AG08396 (cell line): Measurements from ENCODE around the gene SLC6A3.

Experiments
- DNase-seq: peaks from one replicate; pipeline ENCODE4 v3.0.0; 2012; ENCODE audit warnings: low spot score, mixed read lengths

Gene SLC6A3

DNA sequence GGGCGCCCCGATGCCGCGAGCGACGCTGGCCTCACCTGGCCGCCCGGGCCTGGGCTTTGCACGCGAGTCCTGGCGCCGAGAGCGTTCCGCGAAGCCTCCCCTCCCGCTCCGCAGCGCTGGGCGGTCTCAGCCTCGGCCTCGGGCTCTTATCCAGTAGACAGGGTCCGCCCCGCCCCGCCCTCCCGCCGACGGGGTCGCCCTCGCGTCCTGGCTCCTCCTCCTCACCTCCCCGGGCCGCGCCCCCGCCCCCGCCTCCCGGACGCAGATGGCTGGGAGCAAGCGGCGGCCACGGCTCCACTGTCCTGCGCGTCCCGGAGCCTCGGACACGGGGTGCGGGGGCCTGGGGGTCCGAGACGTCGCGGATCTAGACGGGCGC, at the start of gene SLC6A3:
Gene SLC6A3, minus strand, starts transcription at position 128 of the 376 bp plus-strand sequence. CDS start 2,243 bp downstream, outside the sequence.
- no peak for DNase-seq

DNA sequence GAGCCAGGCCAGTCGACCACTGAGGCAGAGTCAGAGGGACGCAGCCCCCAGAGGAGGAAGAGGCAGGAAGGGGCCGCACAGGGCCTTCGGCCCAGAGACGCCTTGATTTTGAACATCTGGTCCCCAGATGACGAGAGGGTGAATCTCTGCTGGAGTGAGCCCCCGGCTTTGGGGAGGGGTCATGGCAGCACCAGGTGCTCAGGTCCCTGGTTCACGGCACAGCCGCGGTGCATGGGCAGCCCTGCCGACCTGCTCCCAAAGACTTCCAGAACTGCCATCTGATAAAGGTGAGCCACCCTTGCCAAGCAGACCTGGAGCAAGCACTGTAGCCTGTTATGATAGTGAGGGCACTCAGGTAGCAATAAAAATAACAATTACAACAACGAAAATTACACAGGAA, 48.7 kb upstream of the SLC6A3 start:
- DNase-seq: no peak

DNA sequence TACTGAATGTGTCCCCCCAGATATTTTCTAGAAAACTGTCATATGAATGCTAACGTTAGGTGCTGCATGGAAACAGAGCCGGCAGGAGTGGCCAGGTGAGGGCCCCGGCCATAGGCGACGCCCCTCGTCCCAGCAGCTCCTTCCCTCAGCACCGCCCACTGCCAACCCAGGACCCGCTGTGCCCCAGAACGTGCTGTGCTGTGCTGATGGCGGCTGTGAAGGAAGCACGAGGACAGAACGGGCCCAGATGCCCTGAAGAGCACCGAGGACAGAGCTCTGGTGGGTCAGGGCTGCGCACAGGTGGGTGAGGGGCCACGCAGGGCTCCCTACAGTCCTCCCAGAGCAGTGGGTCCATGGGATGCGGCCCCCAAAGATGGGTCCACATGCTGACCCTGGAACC, 48.2 kb upstream of the SLC6A3 start:
- DNase-seq: no peak

DNA sequence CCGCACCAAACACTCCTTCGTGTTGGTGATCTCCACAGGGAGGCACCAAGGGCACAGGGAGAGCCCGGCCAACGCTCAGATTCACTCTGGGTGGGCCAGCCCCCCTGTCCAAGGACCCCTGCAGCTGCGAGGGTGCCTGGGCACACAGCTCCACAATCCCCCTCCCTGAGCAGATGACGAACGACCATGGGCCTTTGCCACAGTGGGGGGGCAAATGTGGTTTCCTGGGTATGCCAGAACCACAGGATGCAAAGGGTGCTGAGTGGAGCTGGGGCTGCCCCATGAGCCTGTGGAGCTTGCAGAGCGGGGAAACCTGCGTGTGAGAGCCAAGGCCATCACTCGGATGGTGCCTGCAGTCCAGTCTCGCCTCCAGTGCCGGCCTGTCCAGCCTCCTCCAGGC, 47.5 kb upstream of the SLC6A3 start:
- no peak for DNase-seq

DNA sequence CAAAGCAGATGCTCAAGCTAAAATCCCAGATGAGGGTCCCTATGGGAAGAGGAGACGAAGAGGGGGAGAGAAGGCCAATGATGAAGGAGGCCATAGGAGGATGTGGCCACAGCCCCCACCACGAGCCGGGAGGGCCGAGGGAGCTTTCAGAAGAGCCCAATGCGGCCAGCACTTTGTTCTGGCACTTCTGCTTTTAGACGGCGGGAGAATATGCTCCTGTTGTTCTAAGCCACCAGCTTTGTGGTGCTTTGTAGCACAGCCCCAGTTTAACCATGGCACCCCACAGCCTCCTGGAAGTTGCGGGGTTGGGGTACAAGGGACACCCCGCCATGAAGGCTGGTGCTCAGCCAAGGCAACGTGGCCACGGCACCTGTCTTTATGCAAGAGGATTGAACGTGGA, 45.1 kb upstream of the SLC6A3 start:
- no peak for DNase-seq

DNA sequence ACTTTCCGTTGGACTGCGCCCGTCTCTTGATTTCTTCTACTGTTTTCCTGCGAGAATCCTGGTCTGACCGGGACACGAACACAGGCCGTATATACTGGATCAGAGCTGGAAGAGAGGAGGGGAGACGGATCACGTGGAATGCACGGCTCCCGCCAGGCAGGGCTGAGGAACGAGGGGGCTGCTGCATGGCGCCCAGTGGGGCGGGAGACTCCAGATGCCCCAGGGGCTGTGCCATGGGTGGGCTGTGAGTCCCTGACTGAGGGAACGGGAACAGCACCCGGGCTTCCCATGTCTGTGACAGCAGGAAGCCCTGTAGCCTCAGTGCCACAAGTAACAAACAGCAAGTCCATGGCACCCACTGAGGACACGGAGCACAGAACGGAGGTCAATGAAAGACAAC, 44.5 kb upstream of the SLC6A3 start:
- no peak for DNase-seq

DNA sequence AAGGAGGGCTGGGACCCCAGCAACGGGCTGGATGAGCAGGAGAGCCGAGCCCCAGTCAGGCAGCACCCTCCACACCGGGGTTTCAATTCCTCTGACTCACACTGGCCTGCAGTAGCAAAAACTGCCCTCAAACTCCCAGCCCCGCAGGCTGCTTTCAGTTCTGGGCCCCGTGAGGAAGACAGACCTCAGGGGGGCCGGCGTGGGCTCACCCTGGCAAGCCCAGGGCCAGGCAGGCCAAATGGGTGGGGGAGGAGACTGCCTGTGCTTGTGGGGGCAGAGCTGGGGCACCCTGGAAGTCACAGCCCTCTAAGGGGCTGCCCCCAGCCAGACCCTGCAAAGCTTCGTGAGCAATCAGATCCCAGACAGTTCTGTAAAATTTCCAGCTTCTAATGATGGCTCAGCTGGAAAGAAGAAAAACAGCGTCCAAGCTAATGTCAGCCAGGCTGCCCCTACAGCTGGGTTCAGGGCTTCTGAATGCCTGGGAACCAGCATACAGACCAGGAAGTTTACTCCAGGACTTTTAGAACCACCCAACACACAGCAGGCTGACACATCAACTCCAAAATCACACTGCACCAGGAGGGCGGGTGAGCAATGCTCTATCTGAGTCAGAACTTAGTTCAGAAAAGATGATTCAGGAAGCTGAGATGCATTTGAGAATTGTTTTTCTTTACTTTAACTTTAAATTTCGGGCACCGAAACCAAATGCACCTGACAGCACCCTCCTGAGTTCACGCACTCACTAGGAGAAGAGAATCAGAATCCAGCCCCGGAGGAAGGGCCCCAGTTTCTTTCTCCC, 43.8 kb upstream of the SLC6A3 start:
- peak; percentile 93 for DNase-seq

DNA sequence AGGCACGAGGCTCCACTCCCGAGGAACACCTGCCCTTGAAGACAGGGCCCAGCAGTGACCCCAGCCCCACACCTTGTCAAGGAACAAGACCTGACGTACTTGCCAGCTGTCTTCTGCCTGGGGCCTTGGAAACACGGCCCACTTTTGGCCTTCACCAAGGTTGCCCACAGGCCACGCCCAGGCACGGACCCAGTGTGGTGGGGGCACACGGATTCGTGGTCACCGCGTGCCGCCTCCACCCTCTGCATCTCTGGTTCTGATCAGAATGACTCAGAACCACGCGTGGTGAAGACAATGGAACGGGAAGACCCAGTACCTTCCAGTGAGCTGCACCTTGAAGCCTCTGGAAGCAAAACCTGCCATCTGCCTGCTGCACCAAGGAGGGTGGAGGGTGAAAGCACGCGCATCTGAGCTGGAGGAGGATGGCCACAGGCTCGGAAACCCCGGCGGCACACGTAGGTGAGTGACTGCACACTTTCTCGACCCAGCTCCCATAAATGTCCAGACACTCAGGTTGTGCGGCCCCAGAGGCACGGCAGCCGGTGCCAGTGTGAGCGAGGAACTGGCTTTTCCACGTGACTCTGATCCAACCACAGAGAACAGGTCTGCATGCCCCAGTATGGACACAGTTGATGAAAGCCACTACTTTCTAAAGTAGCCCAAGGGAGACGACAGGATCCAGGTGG, 42.0 kb upstream of the SLC6A3 start:
- no peak for DNase-seq

DNA sequence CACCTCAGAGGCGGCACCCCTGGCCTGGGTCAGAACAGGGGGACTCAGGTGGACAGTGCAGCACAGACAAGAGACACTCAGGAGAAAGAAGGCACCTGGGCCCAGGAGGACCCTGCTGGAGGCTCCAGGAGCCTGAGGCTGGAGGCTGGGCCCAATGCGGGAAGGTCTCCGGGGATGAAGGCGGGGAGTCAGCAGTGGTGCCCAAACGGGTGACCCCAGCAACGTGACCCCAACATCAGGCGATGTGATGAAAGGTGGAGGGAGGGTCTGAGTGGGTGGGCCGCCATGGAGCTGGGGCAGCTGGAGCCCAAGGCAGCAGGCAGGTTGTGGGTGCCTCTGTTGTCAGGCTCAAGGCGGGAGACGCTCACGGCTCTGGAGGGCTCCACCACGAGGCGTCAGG, 41.0 kb upstream of the SLC6A3 start:
- no peak for DNase-seq

DNA sequence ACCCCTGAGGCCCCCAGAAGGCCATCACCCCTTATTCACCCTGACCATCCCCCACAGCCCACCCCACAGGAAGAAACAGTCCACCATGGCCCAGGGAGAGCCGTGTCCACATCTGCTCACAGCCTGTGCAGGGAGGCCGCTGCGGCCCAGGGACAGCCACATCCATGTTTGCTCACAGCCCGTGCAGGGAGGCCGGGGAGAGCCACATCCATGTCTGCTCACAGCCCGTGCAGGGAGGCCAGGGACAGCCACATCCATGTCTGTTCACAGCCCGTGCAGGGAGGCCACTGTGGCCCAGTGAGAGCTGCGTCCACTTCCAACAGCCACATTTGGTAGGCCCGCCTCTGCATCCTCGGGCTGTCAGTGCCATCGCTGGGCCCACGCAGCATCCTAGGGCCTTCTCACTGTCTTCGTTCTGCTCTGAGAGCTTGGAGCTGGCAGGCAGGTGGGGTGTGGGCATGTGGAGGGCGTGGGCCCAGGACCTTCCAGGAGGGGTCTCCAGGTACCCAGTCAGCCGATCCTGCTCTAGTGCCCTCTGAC, 40.4 kb upstream of the SLC6A3 start:
- DNase-seq: no peak

DNA sequence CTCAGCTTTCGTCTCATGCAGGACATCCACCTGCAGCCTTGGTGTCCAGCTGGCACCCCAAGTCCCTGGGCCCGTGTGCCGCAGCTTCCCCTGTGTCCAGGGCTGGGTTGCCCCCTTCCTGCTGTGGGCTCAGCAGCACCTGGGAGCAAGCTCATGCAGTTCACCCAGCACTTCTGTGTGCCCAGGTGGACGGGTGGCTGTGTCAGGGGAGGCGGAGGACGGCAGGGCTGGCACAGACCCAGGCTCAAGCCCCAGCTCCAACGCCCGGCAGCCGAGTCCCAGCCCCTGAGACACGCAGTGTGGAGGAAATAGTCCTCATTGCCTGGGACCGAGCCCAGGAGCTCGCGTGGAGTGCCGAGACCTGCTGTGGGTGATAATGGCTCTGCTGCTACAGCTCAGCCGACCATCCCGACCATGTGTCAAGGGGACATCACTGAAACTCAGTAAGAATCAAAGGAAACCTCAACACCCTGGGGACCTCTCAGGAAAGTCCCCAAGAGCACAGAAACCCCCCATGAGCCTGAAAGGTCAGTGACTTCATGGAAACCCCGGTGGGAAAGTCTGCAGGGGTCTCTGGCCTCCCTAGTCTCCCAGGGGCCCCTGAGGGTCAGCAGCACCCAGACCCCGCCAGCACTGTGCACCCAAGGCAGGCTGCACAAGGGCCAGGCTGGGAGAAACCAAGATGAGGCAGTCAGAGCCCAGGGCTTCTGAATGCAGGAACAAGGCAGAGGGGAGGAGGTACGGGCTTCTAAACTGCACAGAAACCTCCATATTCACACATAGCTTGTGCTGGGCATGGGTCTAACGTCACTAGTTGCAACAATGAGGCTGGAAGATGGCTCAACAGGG, 39.7 kb upstream of the SLC6A3 start:
- no peak for DNase-seq

DNA sequence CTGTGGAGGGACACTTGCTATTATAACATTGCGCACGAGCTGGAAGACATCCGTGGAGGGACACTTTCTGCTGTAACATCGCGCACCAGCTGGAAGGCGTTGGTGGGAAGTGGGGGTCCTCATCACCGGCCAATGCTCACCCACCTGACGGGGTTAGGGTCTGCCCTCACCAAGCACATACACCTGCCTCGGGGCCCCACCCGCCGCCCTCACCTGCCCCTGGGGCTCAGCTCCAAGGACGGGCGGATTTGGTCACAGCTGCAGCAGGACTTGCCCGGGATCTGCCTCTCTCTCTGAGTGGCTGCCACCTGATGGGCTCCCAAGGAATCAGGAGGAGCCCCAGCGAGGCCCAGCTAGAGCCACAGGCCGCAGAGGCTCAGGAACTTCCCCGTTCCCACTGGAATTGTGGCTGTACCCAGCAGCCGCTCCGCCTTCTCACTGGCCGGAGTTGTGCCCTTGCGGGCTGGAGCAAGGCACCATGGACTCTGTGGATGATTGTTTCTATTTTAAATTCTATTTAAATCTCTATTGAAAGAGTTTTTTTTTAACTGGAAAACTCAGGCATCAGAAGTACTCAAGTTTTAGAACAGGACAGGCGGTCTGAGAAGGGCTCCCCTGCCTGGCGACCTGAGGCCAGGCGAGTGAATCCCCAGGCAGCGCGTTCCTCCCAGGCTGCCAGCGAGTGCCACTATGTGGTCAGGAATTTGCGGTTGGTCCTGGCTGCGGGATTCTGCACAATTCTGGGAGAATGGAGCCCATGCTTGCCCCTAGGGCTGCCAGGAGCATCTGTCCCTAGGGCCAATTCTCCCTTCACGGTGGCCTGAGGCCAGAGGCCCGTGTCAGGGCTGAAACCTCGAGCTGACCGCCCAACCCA, 38.9 kb upstream of the SLC6A3 start:
- DNase-seq: no peak

DNA sequence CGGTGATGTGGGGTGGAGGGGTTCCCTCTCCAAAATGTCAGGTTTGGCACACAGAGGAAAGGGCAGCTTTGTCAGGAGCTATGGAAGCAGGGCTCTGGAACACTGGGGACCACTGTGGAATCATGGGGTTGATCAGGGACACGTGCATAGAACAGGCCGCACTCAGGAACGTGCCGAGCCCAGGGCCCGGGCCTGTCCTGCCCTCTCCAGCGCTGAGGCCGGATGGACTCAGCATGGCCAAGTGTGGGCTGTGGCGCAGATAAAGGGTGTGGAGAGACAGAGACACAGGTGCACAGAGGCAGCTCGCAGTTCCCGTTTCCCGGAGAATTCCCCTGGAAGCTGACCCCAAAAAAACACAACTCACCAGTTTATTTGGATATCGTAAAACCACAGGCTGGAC, 37.8 kb upstream of the SLC6A3 start:
- no peak for DNase-seq

DNA sequence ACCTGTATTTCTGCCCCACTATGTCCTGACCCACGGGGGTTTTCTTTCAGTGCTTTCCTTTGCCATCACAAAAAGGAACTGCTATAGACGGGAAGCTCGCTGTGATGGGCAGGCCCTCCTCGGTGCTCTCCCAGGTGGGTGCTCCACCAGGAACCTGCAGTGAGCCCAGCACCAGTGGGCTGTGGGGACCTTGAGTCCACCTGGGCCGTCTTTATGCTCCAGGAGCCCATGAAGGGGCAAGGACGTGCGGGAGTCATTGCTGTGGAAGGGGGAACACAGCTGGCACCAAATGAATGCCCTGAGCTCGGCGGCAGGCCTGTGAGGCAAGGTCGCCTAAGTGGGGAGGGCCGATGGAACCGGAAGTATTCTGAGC, 36.7 kb upstream of the SLC6A3 start:
- DNase-seq: no peak

DNA sequence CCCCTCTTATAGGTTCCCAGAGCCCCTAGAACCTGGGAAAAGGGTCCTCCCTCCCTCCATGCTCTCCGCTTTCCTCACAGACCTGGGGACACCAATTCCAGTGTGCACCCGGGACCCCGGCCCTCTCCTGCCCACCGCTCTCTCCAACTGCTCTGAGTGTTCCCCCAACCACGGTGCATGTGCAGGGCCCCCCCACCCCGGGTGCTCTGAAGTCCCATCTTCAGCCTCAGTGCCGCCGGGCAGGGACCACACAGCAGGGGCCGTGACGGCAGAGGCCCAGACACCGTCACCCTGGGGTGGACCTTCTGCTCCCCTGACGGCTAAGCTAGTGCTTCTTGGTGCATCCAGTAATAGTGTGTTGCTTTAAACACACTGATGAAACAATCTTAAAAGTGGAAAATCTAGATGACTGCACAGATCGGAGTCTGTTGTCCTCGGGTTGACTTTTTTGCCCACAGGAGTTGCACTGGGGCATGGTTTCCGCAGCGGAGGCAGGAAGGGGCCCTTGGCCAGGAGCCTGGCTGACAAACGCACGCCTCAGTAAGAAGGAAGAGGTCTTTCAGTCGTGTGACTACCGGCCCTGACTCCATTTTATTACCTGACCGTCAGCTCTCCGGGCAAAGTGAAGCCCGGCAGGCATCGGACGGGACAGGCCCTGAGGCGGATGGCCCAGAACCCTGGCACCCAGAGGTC, 36.2 kb upstream of the SLC6A3 start:
- no peak for DNase-seq

DNA sequence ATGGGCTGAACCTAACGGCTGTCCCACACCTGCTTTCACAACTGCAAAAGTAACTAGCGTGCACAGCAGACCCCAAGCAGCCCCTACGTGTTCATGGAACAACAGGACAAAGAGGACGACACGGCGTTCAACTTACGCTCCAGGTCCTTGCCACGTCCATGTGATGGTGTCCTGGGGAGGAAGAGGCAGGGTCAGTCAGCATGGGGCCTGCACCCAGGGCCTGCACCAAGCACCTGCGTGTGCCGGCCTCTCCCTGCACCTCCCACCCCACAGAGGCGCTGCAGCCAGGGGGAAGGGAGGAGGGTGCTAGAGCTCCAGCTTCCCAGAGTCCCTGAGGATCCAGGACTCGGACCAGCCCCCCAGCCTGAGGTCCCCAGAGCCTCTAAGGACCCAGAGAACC, 35.6 kb upstream of the SLC6A3 start:
- no peak for DNase-seq

DNA sequence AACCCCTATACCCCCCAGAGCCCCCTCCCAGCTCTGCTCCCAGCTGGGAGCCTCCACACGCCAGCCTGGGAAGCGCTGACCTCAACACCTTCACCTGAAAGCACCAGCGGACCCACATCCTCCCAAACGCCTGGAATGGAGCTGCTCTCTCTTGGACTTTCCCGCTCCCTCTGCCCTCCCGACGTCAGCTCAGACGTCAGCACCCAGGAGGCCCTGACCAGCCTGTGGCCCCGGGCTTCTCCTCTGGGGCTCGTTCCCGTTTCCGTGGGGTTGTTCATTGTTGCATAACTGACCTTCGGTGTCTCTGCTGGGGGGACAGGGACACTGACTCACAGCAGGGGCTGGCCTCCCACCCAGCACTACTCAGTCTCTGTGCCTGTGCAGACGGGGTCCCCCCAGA, 35.0 kb upstream of the SLC6A3 start:
- no peak for DNase-seq

DNA sequence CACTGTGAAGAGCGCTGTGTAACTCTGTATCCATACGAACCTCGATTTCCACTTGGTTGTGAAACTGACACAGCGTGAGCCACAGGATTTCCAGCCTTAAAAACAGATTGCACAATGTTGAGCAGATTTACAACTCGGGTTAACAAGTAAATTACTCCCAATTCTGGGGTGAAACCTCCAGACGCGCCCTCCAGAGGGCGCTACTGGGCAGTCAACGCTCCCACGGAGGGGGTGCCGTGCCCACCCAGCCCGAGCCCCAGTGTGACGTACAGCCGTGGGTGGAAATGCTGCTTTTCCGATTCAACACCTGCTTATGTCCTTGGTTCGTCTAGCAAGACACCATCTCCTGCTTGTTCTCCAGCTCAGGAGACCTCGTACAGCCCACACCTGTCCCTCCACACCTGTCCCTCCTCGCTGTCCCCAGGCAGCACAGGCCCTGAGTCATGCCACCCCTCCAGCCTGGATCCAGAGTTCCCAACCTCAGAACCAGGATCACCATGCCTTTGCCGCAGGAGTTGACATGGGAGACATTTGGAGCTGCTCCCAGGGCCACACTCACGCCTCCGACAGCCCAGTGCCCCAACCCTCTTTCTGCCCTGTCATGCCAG, 34.4 kb upstream of the SLC6A3 start:
- DNase-seq: peak; percentile 85

DNA sequence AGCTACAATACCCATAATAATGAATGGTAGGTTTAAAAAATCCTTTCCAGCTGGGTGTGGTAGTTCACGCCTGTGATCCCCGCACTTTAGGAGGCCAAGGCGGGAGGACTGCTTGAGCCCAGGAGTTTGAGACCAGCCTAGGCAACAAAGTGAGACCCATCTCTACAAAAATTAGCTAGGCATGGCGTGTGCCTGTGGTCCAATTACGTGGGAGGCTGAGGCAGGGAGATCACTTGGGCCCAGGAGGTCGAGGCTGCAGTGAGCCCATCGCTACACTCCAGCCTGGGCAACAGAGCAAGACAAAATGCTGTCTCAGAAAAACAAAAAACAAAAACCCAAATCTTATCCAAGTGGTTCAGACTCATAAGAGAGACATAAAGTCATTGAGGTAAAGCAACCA, 33.8 kb upstream of the SLC6A3 start:
- no peak for DNase-seq

DNA sequence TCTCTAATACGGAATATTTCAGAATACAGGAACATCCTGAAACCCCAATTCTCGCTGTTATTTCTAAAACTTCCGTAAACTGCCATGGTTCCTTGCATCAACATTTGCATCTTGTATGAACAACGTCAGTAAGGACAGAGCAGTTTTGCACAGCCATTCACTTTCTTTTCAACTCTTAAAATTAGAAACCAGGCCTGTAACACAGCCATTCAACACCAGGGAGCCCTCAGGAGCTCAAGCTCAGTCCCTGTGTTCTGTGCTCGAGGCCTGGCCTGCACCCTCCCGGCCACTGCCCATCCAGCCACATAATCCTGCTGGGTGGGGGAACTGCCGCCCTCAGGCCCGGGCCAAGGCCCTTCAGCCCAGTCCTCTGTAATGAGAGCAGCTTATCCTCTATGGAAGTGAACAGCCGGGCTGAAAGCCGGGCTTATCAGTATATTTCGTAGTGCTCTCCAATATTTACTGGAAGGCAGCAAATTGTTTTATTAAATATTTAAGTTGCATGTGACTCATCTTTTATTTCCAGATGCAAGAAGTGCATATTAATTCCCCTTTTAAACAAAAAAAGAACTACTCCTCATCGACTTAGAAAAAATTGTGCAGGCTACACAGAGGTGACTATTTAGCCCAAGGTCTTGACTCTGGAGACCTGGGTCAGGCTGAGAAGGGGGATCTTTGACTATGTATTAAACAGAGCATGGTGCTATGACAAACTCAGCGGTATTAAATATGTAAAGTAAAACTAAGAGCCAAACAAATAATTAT, 33.2 kb upstream of the SLC6A3 start:
- no peak for DNase-seq
